Upper lobe of left lung (tissue), 6 donors: ENCODE measurements around the gene TP53TG3F. TPM values are rescaled to one million over a fixed set of nuclear protein-coding genes. Genes with fewer than 3 reads are reported as not detected.
"Not testable (repeated sequence)": the region's sequence is repeated elsewhere in the genome, so short reads cannot be mapped to it uniquely, and the experiment has no call there.

Experiments used
- ATAC-seq, 2 donors: fragments of 200-7000 bp; cut with Tn5 transposase; one replicate each; pipeline ENCODE4 v1.9.1; 2022; ENCODE audit warnings: mild to moderate bottlenecking in 2 of 2, moderate library complexity in 2 of 2; ENCODE audit not compliant: low FRiP score in 2 of 2
- DNase-seq, 2 donors: peaks; one replicate each; pipeline ENCODE4 v3.0.0-alpha.2; 2019 to 2020
- H3K27ac ChIP-seq, 4 donors: fragments of 200-600 bp; sonication (generic); one replicate each; pipeline ENCODE4 v1.5.1; 2016 to 2019
- H3K27me3 ChIP-seq, 4 donors: fragments of 200-600 bp; sonication (generic); one replicate each; pipeline ENCODE4 v1.5.1; 2017 to 2019
- H3K36me3 ChIP-seq, 4 donors: fragments of 200-600 bp; sonication (generic); one replicate each; pipeline ENCODE4 v1.5.1; 2016 to 2019
- H3K4me1 ChIP-seq, 4 donors: fragments of 200-600 bp; sonication (generic); one replicate each; pipeline ENCODE4 v1.5.1; 2018 to 2019
- H3K4me3 ChIP-seq, 4 donors: fragments of 200-600 bp; sonication (generic); one replicate each; pipeline ENCODE4 v1.5.1; 2017 to 2019; ENCODE audit warnings: mild to moderate bottlenecking in 2 of 4, moderate library complexity in 1 of 4
- H3K9me3 ChIP-seq, 4 donors: fragments of 200-600 bp; sonication (generic); one replicate each; pipeline ENCODE4 v1.5.1; 2018 to 2019
- WGBS, 2 donors: methylation state at CpG; one replicate each; pipeline ENCODE4 v1.1.5; 2017 to 2018; 5-methylcytosine and 5-hydroxymethylcytosine counted together
- small RNA-seq, 4 donors: library from RNA; depleted of rRNA; stranded (forward); fragments of <200 nt; gene quantifications; one replicate each; pipeline ENCODE3, GENCODE V24; 2016
- total RNA-seq, 6 donors: library from RNA; depleted of rRNA in 4 of 6; stranded (reverse); fragments of >200 nt in 4 of 6; gene quantifications; one replicate each; pipeline versions ENCODE4 v1.1.0 to v1.2.1, GENCODE V29; 2016 to 2021
- donor health status: DM: no; HTN: no; CAD: no; lungs with moderate emphysema.
- donor health status: DM: no; HTN: yes; CAD: no; lungs with severe emphysema.

Gene TP53TG3F, protein sequence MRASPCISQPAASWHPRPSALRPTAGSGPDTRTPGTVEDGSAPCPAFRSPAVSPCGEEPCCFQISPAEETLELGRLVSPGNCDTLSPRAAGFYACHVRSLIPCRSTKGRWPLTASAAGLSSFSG
- not detected for total RNA-seq

GRCh38 chr16:33459312-33459711, at the start of gene TP53TG3F:
Gene TP53TG3F (plus strand): TSS chr16:33459612. CDS start chr16:33459680, 68 bp downstream.
- H3K4me1 ChIP-seq, H3K27me3 ChIP-seq, H3K27ac ChIP-seq, H3K4me3 ChIP-seq, ATAC-seq, DNase-seq, H3K9me3 ChIP-seq, H3K36me3 ChIP-seq: not testable (repeated sequence)
- WGBS, 2 donors: no CpG with 5 or more reads among the region's 25 CpGs

DNA sequence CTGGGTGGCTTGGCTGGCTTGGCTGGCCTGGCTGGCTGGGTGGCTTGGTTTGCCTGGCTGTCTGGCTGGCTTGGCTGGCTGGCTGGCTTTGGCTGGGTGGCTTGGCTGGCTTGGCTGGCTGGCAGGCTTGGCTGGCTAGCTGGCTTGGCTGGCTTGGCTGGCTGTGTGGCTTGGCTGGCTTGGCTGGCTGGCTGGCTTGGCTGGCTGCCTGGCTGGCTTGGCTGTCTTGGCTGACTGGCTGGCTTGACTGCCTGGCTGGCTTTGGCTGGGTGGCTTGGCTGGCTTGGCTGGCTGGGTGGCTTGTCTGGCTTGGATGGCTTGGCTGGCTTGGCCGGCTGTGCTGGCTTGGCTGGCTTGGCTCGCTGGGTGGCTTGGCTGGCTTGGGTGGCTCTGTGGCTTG, 32.2 kb downstream of the TP53TG3F start:
- not testable (repeated sequence) for DNase-seq, H3K4me3 ChIP-seq, H3K27ac ChIP-seq, H3K9me3 ChIP-seq, H3K27me3 ChIP-seq, ATAC-seq, H3K4me1 ChIP-seq, H3K36me3 ChIP-seq
- no CpG with 5 or more reads among the region's 2 CpGs for WGBS, 2 donors

- peak in 1 of 2 donors; percentile 25 for DNase-seq
- WGBS, 2 donors: no CpG with 5 or more reads among the region's 4 CpGs
- ATAC-seq, H3K9me3 ChIP-seq, H3K36me3 ChIP-seq, H3K4me1 ChIP-seq, H3K27ac ChIP-seq, H3K27me3 ChIP-seq, H3K4me3 ChIP-seq: not testable (repeated sequence)
Observed at GRCh38 chr16:33507231-33507630, 47.8 kb downstream of the TP53TG3F start.

DNA sequence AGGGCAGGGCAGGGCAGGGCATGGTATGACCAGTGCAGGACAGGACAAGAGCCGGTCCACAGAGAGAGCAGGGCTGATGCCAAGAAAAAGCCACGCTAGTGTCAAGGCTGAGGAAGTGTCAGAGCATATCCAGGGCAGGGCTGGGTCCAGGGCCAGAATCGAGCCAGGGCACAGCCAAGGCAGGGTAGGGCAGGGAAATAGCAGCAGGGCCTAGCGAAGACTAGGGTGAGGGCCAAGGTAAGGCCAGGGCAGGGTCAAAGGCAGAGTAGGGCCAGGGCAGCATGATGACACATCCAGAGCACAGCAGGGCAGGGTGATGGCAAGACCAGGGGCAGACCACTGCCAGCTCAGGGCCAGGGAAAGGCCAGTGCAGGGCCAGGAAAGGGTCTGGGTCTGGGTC, 49.7 kb downstream of the TP53TG3F start:
- H3K36me3 ChIP-seq, ATAC-seq, DNase-seq, H3K4me3 ChIP-seq, H3K27me3 ChIP-seq, H3K27ac ChIP-seq, H3K4me1 ChIP-seq, H3K9me3 ChIP-seq: not testable (repeated sequence)
- no CpG with 5 or more reads among the region's 4 CpGs for whole genome bisulfite sequencing, 2 donors

DNA sequence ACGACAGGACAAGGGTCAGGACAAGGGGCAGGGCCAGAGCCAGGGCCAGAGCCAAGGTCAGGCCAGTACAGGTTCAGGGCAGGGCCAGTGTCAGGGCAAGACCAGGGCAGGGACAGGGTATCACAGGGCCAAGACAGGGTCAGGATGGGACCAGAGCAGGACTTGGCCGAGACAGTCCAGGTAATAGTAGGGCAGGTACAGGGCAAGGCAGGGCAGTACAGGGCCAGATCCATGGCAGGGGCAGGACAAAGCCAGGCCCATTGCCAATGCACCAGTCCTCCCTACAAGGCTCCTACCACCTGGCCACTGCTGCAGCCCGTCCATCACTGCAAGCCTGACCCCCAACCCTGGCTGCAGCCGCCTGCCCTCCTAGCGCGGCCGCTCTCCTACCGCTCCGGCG, 50.5 kb downstream of the TP53TG3F start:
- H3K9me3 ChIP-seq, H3K4me1 ChIP-seq, H3K36me3 ChIP-seq, H3K4me3 ChIP-seq, ATAC-seq, H3K27me3 ChIP-seq, H3K27ac ChIP-seq: not testable (repeated sequence)
- no CpG with 5 or more reads among the region's 10 CpGs for WGBS, 2 donors
- peak in 1 of 2 donors; percentile 24 for DNase-seq

Small RNA genes lying within 50 kb of the gene (small RNA-seq; reads per million reads assigned to genes)
- 0 reads per million in 4 donors for gene AC136944.5
- 0 reads per million in 4 donors for gene AC136944.6

Other genes with a start within 250 kb of the TP53TG3F start
- not detected for gene TP53TG3E, start 155.3 kb upstream of the TP53TG3F start, total RNA-seq
- not detected for gene TP53TG3B, start 98.8 kb upstream of the TP53TG3F start, total RNA-seq